K562 (cell line): ENCODE data around the gene SRC. TPM values are rescaled to one million over a fixed set of nuclear protein-coding genes. Genes with fewer than 3 reads are reported as not detected.

Experiments
- ATAC-seq: fragments of 200-7000 bp; cut with Tn5 transposase; 3 replicates; pipeline ENCODE4 v1.9.1; 2020; ENCODE audit warnings: moderate library complexity
- BruUV-seq: library from RNA; stranded (reverse); fragments of 400-500 nt; replicated peaks from 2 replicates; lab custom pipeline; 2021; lab: Mats Ljungman, UMichigan
- CTCF ChIA-PET: fragments of 300-600 bp; formaldehyde crosslinking; extraction: SDS; loops from one replicate; lab custom pipeline; 2021; ENCODE audit warnings: low intra/inter-chr PET ratio; lab: Yijun Ruan, JAX
- POLR2A ChIA-PET: fragments of 300-600, 350-650 bp; sonication (Branson Sonifier 250); formaldehyde crosslinking; extraction: SDS; loops from one replicate; lab custom pipeline; 2021; ENCODE audit warnings: antibody characterized with exemption, inconsistent platforms; lab: Yijun Ruan, JAX
- DNase-seq, 4 experiments: peaks; one replicate each; pipeline versions ENCODE4 v3.0.0 to v3.0.0-alpha.2; 2011 to 2018; ENCODE audit warnings: low spot score in 3 of 4, mixed read lengths in 3 of 4; ENCODE audit errors: extremely low read depth in 1 of 4
- FAIRE-seq: peaks from 2 replicates; lab custom pipeline; 2011; peaks lifted over from hg19 to GRCh38; lab: Jason Lieb, UNC
- H2AFZ ChIP-seq: 2 replicates; pipeline ENCODE4 v1.6.0; 2011; ENCODE audit warnings: low read depth, low read length, control low read depth, inconsistent platforms
- H3K27ac ChIP-seq: fragments of 200-600 bp; 3 replicates; pipeline ENCODE4 v1.8.0; 2011; ENCODE audit warnings: low read depth, mild to moderate bottlenecking, control low read depth, inconsistent platforms, low read length, moderate library complexity, mixed read lengths; ENCODE audit errors: extremely low read depth
- H3K27me3 ChIP-seq, 2 experiments: fragments of 300-600 bp in 1 of 2; 2 replicates in 1 of 2; 3 replicates in 1 of 2; pipeline versions ENCODE4 v1.6.0 to v1.8.0; 2011; ENCODE audit warnings: inconsistent platforms in 2 of 2, low read length in 2 of 2, mild to moderate bottlenecking in 1 of 2, mixed read lengths in 1 of 2, moderate library complexity in 1 of 2; ENCODE audit not compliant: control insufficient read depth in 2 of 2, insufficient read depth in 2 of 2
- H3K36me3 ChIP-seq: fragments of 300-600 bp; 3 replicates; pipeline ENCODE4 v1.8.0; 2011; ENCODE audit warnings: mild to moderate bottlenecking, low read length, inconsistent platforms; ENCODE audit not compliant: control insufficient read depth, insufficient read depth
- H3K4me1 ChIP-seq, 2 experiments: fragments of 200-600 bp in 1 of 2; replicated peaks in 1 of 2; 2 replicates in 1 of 2; 3 replicates in 1 of 2; pipeline versions ENCODE4 v1.5.1 to v1.8.0; 2011; ENCODE audit warnings: inconsistent platforms in 2 of 2, low read length in 2 of 2, mild to moderate bottlenecking in 1 of 2, mixed read lengths in 1 of 2, moderate library complexity in 1 of 2; ENCODE audit not compliant: control insufficient read depth in 2 of 2, insufficient read depth in 2 of 2
- H3K4me2 ChIP-seq: 2 replicates; pipeline ENCODE4 v1.6.1; 2011; ENCODE audit warnings: low read length, control low read depth, inconsistent platforms, mixed read lengths; ENCODE audit not compliant: insufficient read depth
- H3K4me3 ChIP-seq: fragments of 200-600 bp; sonication (generic), shearing (Covaris generic); 2 replicates; pipeline ENCODE4 v1.5.1; 2016; ENCODE audit warnings: control low read depth, inconsistent platforms
- H3K79me2 ChIP-seq: fragments of 200-600 bp; 3 replicates; pipeline ENCODE4 v1.8.0; 2011; ENCODE audit warnings: low read length, inconsistent platforms; ENCODE audit not compliant: control insufficient read depth, insufficient read depth
- H3K9ac ChIP-seq, 2 experiments: 2 replicates each; pipeline versions ENCODE4 v1.6.0 to v1.6.1; 2011; ENCODE audit warnings: low read depth in 2 of 2, low read length in 2 of 2, control low read depth in 1 of 2, inconsistent platforms in 1 of 2, mild to moderate bottlenecking in 1 of 2, mixed read lengths in 1 of 2; ENCODE audit not compliant: insufficient read depth in 1 of 2
- H3K9me1 ChIP-seq: one replicate; pipeline ENCODE4 v1.6.0; 2011; ENCODE audit warnings: inconsistent platforms, mild to moderate bottlenecking, low read length, moderate library complexity; ENCODE audit not compliant: control insufficient read depth, insufficient read depth
- H3K9me3 ChIP-seq: replicated peaks from 2 replicates; pipeline ENCODE4 v1.5.1; 2011; ENCODE audit warnings: low read depth, low read length, inconsistent platforms; ENCODE audit not compliant: control insufficient read depth, insufficient read depth
- H4K20me1 ChIP-seq: replicated peaks from 2 replicates; pipeline ENCODE4 v1.6.1; 2011; ENCODE audit warnings: low read length, inconsistent platforms, mixed read lengths; ENCODE audit not compliant: control insufficient read depth, insufficient read depth
- BCOR ChIP-seq: fragments of 450-650 bp; IDR thresholded peaks from 2 replicates; pipeline ENCODE4 v1.6.1; 2016
- ESRRA ChIP-seq: fragments of 450-650 bp; IDR thresholded peaks from 2 replicates; pipeline ENCODE4 v1.6.1; 2014; ENCODE audit warnings: low read depth, mild to moderate bottlenecking, moderate library complexity, borderline replicate concordance
- FOSL1 ChIP-seq: fragments of 200-800 bp; sonication (Bioruptor generic); conservative IDR thresholded peaks from 2 replicates; pipeline ENCODE4 v1.6.1; 2016; ENCODE audit warnings: missing genetic modification characterization, missing compliant biosample characterization
- HNRNPK ChIP-seq: fragments of 200-400 bp; formaldehyde crosslinking; IDR thresholded peaks from one replicate; pipeline ENCODE4 v1.6.1; 2018; ENCODE audit warnings: mild to moderate bottlenecking, low read depth, low read length; ENCODE audit not compliant: poor library complexity, severe bottlenecking
- KDM1A ChIP-seq, 2 experiments: fragments of 450-650 bp; IDR thresholded peaks; 2 replicates each; pipeline ENCODE4 v1.6.1; 2016; ENCODE audit warnings: mild to moderate bottlenecking in 2 of 2
- KDM2B ChIP-seq: fragments of 250-450 bp; sonication (Bioruptor Pico); IDR thresholded peaks from 2 replicates; pipeline ENCODE4 v1.8.0; 2021; ENCODE audit warnings: mild to moderate bottlenecking, moderate library complexity
- MEF2A ChIP-seq: IDR thresholded peaks from 2 replicates; pipeline ENCODE4 v1.6.1; 2011; ENCODE audit warnings: low read depth, mild to moderate bottlenecking, low read length, moderate library complexity; ENCODE audit not compliant: control insufficient read depth
- RBM25 ChIP-seq: fragments of 200-400 bp; formaldehyde crosslinking; IDR thresholded peaks from 2 replicates; pipeline ENCODE4 v1.6.1; 2018; ENCODE audit warnings: low read length, low read depth, moderate library complexity; ENCODE audit not compliant: severe bottlenecking
- RFX1 ChIP-seq: fragments of 450-650 bp; IDR thresholded peaks from 2 replicates; pipeline ENCODE4 v1.6.1; 2016; ENCODE audit warnings: mild to moderate bottlenecking, moderate library complexity
- SIRT6 ChIP-seq: IDR thresholded peaks from one replicate; pipeline ENCODE4 v1.6.1; 2012; ENCODE audit warnings: low read depth, mild to moderate bottlenecking, control low read depth, inconsistent platforms, low read length, moderate library complexity
- SIX5 ChIP-seq, 2 experiments: IDR thresholded peaks; 2 replicates each; pipeline ENCODE4 v1.6.1; 2011; ENCODE audit warnings: low read length in 2 of 2, borderline replicate concordance in 1 of 2, low read depth in 1 of 2, mild to moderate bottlenecking in 1 of 2, moderate library complexity in 1 of 2; ENCODE audit not compliant: insufficient read depth in 1 of 2
- TSC22D4 ChIP-seq: fragments of 450-650 bp; IDR thresholded peaks from 2 replicates; pipeline ENCODE4 v1.6.1; 2016; ENCODE audit warnings: missing genetic modification characterization, missing biosample characterization, control low read depth
- ZEB2 ChIP-seq: fragments of 450-650 bp; IDR thresholded peaks from 2 replicates; pipeline ENCODE4 v1.6.1; 2016
- ZKSCAN3 ChIP-seq: fragments of 250-450 bp; sonication (Bioruptor Pico); IDR thresholded peaks from 2 replicates; pipeline ENCODE4 v1.4.0; 2020
- ZNF140 ChIP-seq: fragments of 250-450 bp; sonication (Bioruptor Pico); IDR thresholded peaks from 2 replicates; pipeline ENCODE4 v1.8.0; 2021; ENCODE audit warnings: moderate library complexity, mild to moderate bottlenecking, inconsistent platforms
- ZNF239 ChIP-seq: fragments of 250-450 bp; sonication (Bioruptor Pico); IDR thresholded peaks from 2 replicates; pipeline ENCODE4 v1.4.0; 2020; ENCODE audit warnings: mild to moderate bottlenecking
- ZNF699 ChIP-seq: fragments of 250-450 bp; sonication (Bioruptor Pico); IDR thresholded peaks from 2 replicates; pipeline ENCODE4 v1.8.0; 2021; ENCODE audit warnings: mild to moderate bottlenecking, moderate library complexity; ENCODE audit not compliant: insufficient replicate concordance
- ZNF707 ChIP-seq: fragments of 250-450 bp; sonication (Bioruptor Pico); conservative IDR thresholded peaks from 2 replicates; pipeline ENCODE4 v1.8.0; 2022; ENCODE audit warnings: inconsistent platforms, mild to moderate bottlenecking, moderate library complexity
- WGBS: fragments of 100-300 bp; shearing (Covaris generic); methylation state at CpG from one replicate; pipeline ENCODE4 v1.1.6; 2016; ENCODE audit warnings: low coverage, mixed read lengths; ENCODE audit not compliant: insufficient coverage; ENCODE audit errors: missing lambda C conversion rate; 5-methylcytosine and 5-hydroxymethylcytosine counted together
- in situ Hi-C: fragments of 300-500 bp; cut with MboI; formaldehyde crosslinking; loops from 4 replicates; pipeline ENCODE4 v1.15.0; 2018; ENCODE audit warnings: inconsistent platforms, mixed read lengths
- intact Hi-C: fragments of 100-400 bp; cut with micrococcal nuclease; formaldehyde crosslinking; loops from 2 replicates; pipeline ENCODE4 v1.14.2; 2022
- polyA plus RNA-seq, 8 experiments: library from polyadenylated mRNA; depleted of rRNA in 4 of 8; stranded (reverse) in 5 of 8; unstranded in 3 of 8; fragments of >200 nt; fragmentation: Nextera tagmentation in 2 of 8; fragmentation: Illumina TruSeq in 1 of 8; extraction: Ambion mirVana in 2 of 8; extraction: Trizol in 1 of 8; gene quantifications; 2 replicates each; pipeline versions ENCODE4 v1.2.1 to v1.2.3, GENCODE V29; 2011 to 2014; ENCODE audit warnings: inconsistent platforms in 1 of 8, missing spikeins in 1 of 8
- total RNA-seq, 7 experiments: library from RNA; depleted of rRNA in 6 of 7; stranded (reverse); fragments of >200 nt in 6 of 7; fragmentation: Illumina TruSeq in 2 of 7; extraction: Trizol in 2 of 7; gene quantifications; 2 replicates each; pipeline versions ENCODE4 v1.2.1 to v1.2.3, GENCODE V29; 2011 to 2021; ENCODE audit warnings: low replicate concordance in 1 of 7
- TF ChIP-seq, protein P1 (sequence below): fragments of 200-800 bp; sonication (Bioruptor generic); IDR thresholded peaks from 2 replicates; pipeline ENCODE4 v1.6.1; 2017; ENCODE audit warnings: missing genetic modification characterization, missing compliant biosample characterization
- TF ChIP-seq, protein P2 (sequence below), 3 experiments: IDR thresholded peaks in 2 of 3; conservative IDR thresholded peaks in 1 of 3; 2 replicates each; pipeline ENCODE4 v1.5.1; 2011 to 2012; ENCODE audit warnings: low read length in 3 of 3, mild to moderate bottlenecking in 3 of 3, control low read depth in 2 of 3, improper control_type of control experiment in 1 of 3, inconsistent platforms in 1 of 3, low read depth in 1 of 3, mixed read lengths in 1 of 3, moderate library complexity in 1 of 3; ENCODE audit not compliant: insufficient read depth in 2 of 3

Gene SRC
- total and polyA plus RNA-seq, 9 of the 15 experiments (the other 6 are each of a cell fraction or from before 2014, with no cell fraction given): 0.06 to 8.5 (median 3.1) TPM

DNA sequence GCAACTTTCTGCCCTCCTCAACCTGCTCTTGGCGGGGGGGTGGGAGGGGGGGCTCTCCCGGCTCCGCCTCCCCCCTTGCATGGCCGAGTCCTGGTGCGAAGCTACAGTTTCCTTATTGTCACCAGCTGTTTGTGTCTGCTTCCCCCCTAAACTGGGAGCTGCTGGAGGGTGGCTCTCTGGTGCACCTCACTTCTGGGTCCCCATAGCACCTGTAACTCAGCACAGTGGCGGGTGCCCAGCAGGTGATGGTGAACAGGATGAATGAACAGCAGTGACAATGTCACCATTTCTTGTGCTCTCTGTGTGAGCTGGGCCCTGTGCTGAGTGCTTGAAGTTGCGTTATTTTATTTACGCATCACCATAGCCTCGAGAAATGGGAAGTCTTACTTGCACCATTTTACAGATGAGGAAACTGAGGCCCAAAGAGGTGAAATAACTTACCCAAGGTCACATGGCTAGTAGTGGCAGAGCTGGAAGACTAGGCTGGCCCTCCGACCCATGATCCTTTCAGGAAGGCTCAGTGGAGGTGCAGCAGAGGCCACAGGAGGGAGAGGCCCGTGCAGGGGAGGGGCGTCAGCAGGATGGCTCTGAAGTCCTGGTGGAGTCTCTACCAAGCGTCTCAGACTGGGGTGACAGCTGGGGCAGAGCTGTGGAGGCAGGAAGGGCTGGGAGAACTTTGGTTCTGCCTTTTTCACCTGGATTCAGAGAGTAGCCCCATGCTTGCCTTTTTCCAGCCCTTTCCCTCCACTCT is 41.8 kb downstream of the SRC start:
- no peak overlapping the region for H3K9ac ChIP-seq
- in situ Hi-C loops: no loop called here
- H3K79me2 ChIP-seq: peaks cover 3% of the 10 kb centered on the region; the same call in 1 of the 3 replicates
- WGBS: 72% methylated on average over 10 of the region's 13 CpGs
- DNase-seq: no peak
- intact Hi-C loops: loop anchor here (5.0 kb wide), 1 partner anchor 190 kb away; no protein-coding TSS in a partner anchor
- no peak overlapping the region for H3K4me3 ChIP-seq
- no peaks in the 10 kb centered on the region for H3K9me1 ChIP-seq
- no peaks in the 10 kb centered on the region for H3K36me3 ChIP-seq
- no peaks in the 10 kb centered on the region for H3K27me3 ChIP-seq
- POLR2A ChIA-PET: no interaction called here
- no peak overlapping the region for H3K27ac ChIP-seq
- CTCF ChIA-PET: interaction anchor here (0.6 kb wide), 1 partner anchor 9 kb away, joined by 3 read pairs; no protein-coding TSS in a partner anchor
- no peaks in the 10 kb centered on the region for H3K9me3 ChIP-seq
- no peak overlapping the region for H2AFZ ChIP-seq
- H3K4me2 ChIP-seq: no peak overlapping the region
- BruUV-seq: no TSS peak
- peaks cover 10 to 56% of the 10 kb centered on the region in 2 experiments; a peak in 4 of 5 replicates for H3K4me1 ChIP-seq
- FAIRE-seq: no peak
- no peaks in the 10 kb centered on the region for H4K20me1 ChIP-seq
- ATAC-seq: no peak
- TF ChIP-seq KDM1A (IDR thresholded peaks at IDR 0.05) (0 out of 4 replicates have a peak, but pooled peaks of 1 of the 2 experiments have one; percentile 12), ZNF239 (CRISPR knock-in tag) (no peak), KDM2B (no peak), ZNF140 (CRISPR knock-in tag) (no peak), ZNF699 (no peak), FOSL1 (no peak), RBM25 (peak; percentile 69), TSC22D4 (tag) (no peak), BCOR (peak; percentile 66), ZEB2 (no peak), SIX5 (IDR thresholded peaks at IDR 0.05; ENCODE audit: borderline replicate concordance in 1 of 2, insufficient read depth in 1 of 2, low read depth in 1 of 2, low read length in 2 of 2) (no peak), MEF2A (no peak), SIRT6 (no peak), ZNF707 (CRISPR knock-in tag) (no peak), RFX1 (no peak), ESRRA (peak; percentile 82), HNRNPK (no peak), ZKSCAN3 (CRISPR knock-in tag) (no peak)
- TF ChIP-seq, protein P1, sequence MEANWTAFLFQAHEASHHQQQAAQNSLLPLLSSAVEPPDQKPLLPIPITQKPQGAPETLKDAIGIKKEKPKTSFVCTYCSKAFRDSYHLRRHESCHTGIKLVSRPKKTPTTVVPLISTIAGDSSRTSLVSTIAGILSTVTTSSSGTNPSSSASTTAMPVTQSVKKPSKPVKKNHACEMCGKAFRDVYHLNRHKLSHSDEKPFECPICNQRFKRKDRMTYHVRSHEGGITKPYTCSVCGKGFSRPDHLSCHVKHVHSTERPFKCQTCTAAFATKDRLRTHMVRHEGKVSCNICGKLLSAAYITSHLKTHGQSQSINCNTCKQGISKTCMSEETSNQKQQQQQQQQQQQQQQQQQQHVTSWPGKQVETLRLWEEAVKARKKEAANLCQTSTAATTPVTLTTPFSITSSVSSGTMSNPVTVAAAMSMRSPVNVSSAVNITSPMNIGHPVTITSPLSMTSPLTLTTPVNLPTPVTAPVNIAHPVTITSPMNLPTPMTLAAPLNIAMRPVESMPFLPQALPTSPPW (CRISPR knock-in tag): peak; percentile 28; the same call in 1 of the 2 replicates
- TF ChIP-seq, protein P2, sequence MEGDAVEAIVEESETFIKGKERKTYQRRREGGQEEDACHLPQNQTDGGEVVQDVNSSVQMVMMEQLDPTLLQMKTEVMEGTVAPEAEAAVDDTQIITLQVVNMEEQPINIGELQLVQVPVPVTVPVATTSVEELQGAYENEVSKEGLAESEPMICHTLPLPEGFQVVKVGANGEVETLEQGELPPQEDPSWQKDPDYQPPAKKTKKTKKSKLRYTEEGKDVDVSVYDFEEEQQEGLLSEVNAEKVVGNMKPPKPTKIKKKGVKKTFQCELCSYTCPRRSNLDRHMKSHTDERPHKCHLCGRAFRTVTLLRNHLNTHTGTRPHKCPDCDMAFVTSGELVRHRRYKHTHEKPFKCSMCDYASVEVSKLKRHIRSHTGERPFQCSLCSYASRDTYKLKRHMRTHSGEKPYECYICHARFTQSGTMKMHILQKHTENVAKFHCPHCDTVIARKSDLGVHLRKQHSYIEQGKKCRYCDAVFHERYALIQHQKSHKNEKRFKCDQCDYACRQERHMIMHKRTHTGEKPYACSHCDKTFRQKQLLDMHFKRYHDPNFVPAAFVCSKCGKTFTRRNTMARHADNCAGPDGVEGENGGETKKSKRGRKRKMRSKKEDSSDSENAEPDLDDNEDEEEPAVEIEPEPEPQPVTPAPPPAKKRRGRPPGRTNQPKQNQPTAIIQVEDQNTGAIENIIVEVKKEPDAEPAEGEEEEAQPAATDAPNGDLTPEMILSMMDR (IDR thresholded peaks at IDR 0.05 in 2 of 3, conservative IDR thresholded peaks at IDR 0.05 in 1 of 3; ENCODE audit: insufficient read depth in 2 of 3, low read depth in 1 of 3, low read length in 3 of 3): no peak
